Daoy (cell line): ENCODE results near the gene HIBCH. TPM values are rescaled to one million over a fixed set of nuclear protein-coding genes. Genes with fewer than 3 reads are reported as not detected.
"Not testable (repeated sequence)": the region's sequence is repeated elsewhere in the genome, so short reads cannot be mapped to it uniquely, and the experiment has no call there.

Source experiments
- DNase-seq: peaks from one replicate; pipeline ENCODE4 v3.0.0-alpha.2; 2015; ENCODE audit warnings: low read depth
- total RNA-seq: library from RNA; depleted of rRNA; stranded (reverse); fragments of >200 nt; shearing (Covaris generic); gene quantifications from 2 replicates; pipeline ENCODE4 v1.2.3, GENCODE V29; 2014; rRNA removed

The HIBCH gene, protein sequence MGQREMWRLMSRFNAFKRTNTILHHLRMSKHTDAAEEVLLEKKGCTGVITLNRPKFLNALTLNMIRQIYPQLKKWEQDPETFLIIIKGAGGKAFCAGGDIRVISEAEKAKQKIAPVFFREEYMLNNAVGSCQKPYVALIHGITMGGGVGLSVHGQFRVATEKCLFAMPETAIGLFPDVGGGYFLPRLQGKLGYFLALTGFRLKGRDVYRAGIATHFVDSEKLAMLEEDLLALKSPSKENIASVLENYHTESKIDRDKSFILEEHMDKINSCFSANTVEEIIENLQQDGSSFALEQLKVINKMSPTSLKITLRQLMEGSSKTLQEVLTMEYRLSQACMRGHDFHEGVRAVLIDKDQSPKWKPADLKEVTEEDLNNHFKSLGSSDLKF
- total RNA-seq: 13.3 and 18.5 TPM in 2 replicates

DNA sequence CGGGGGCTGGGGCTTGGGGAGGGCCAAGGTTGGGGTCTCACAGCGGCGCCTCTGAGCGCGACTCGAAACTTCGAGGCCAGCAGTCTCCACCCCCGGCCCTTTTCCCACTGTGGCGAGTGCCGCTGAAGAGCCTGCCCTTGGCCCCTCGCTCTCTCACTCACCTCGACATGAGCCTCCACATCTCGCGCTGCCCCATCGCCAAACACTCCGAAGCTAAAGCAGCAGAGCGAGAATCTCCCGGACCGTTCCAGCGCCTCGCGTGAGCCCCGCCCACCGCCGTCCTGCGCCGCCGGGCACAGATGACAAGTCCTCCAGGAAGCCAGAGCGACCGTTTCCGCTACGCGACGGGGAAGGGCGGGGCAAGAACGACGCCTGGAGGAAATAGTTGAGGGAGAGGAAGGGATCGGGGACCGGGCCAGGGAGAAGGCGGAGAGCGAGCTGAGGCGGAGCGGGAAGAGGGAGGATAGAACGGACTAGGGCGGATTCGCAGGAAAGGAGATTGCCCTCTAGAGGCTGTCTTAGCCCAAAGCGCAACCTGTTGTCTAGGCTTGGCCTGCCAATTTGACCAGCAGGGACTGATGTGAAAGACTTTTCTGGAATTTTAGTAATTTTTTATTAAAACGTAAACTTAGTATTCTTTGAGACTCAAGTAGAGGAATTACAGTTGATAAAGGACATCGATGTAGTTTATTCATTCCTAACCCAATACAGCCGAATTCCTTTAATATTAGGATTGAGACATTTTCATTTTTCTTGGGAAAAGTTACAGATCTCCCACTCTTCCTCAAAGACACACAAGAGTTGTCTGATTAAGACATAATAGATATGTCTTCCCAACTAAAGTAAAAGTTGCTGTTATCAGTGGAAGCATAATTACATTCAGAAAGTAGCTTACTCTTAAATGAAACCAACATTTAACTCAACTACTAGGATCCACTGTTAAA, at the start of gene HIBCH:
HIBCH (minus strand) TSS at position 272 of the 944 bp plus-strand sequence; CDS start at position 196, 76 bp downstream.
- peak; percentile 99 for DNase-seq

DNA sequence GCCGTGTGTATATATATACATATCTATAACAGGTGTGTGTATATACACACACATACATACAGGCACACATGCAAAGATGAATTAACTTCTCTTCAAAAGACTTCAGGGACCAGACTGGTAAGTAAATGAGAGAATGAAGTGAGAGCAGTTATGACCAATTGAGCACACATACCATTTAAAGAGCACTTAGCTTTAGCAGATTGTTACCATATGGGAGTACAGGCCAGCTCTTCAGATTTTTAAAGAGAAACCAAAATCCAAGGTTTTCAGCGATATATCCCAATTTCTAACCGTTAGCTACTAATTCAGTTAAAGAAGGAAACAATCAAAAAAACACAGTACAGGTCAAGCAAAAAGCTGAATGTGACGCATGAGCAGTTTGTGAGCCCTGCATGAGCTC, 47.5 kb upstream of the HIBCH start:
- no peak for DNase-seq

DNA sequence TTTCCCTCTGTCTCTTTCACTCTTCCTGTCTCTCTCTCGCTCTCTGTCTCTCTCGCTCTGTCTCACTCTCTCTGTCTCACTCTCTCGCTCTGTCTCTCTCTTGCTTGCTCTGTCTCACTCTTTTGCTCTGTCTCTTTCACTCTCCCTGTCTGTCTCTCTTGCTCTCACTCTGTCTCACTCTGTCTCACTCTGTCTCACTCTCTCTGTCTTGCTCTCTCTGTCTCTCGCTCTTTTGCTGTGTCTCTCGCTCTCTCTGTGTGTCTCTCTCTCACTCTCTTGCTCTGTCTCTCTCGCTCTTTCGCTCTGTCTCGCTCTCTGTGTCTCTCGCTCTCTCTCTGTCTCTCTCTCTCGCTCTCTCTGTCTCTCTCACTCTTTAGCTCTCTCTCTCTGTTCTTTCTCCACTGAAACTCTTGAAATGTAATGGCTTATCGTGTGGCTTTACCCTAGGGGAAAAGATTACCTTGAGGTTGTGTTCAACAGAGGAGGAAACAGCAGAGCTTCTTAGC, 46.7 kb upstream of the HIBCH start:
- DNase-seq: no peak

DNA sequence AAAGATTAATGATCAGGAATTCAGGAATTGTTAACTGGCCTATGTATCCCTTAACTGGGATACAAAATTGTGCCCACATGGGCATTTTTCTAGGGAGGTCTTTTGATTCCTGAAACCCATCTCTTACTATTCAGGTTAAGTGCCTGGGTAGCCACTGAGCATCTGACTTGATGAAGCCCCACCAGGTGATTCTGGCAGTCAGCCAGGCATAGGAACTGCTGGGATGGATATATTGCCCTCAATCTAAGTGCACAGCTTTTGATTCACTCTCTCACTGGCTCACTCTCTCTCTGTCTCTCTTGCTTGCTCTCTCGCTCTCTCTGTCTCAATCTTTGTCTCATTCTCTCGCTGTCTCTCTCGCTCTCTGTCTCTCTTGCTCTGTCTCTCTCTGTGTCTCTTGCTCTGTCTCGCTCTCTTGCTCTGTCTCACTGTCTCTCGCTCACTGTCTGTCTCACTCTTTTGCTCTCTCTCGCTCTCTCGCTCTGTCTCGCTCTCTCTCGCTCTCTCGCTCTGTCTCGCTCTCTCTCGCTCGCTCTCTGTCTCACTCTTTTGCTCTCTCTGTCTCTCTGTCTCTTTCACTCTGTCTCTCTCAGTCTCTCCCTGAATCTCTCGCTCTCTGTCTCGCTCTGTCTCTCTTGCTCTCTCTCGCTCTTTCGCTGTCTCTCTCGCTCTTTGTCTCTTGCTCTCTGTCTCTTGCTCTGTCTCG, 46.0 kb upstream of the HIBCH start:
- no peak for DNase-seq

DNA sequence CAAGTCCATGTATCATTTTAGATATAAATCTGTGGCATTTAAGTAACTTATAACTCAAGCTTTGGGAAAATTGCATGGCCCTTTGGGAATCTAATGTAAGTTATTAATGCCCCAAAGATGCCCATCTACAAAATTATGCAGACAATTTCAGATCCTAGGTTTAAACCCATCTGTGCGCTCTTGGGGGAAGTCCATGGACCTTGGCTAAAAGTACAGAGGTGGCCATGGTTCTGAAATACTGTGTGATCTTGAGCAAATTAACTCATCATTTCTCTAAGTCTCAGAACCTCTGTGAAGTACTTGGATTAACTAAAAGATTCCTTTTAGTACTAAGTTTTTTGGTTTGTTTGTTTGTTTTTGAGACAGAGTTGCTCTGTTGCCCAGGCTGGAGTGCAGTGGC, 43.3 kb upstream of the HIBCH start:
- DNase-seq: no peak

DNA sequence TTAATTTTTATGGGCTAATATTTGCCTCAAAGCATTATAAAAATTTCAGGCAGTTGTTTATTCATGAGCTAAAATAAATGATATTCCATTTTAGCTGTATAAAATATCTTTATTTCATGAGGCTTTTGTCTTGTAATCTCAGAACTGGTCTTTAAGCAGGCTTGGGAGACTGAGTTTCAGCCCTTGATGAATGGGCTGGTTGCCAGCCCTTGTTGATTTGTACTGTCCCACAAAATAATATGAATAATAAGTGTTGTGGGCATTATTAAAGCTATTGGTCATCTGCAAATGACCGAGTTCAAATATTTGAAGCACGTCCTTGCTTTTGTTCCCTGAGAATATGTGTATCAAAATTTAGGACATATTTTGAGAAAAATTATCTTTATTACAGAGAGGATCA, 41.9 kb upstream of the HIBCH start:
- no peak for DNase-seq

DNA sequence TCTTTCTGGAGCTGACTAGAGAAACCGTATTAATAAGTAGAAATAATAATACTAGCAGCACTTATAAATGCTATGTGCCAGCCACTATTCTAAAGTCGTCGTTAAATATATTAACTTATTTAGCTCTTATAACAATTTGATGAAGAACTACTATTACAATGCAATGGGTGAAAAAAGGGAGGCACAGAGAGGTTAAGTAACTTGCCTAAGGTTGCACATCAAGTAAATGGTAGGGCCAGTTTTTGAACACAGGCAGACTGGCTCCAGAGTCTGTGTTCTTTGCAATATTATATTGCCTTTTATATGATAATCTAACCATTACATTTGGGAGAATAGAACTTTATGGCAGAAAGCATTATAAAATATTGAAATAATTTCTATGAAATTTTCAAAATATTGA, 41.3 kb upstream of the HIBCH start:
- no peak for DNase-seq

DNA sequence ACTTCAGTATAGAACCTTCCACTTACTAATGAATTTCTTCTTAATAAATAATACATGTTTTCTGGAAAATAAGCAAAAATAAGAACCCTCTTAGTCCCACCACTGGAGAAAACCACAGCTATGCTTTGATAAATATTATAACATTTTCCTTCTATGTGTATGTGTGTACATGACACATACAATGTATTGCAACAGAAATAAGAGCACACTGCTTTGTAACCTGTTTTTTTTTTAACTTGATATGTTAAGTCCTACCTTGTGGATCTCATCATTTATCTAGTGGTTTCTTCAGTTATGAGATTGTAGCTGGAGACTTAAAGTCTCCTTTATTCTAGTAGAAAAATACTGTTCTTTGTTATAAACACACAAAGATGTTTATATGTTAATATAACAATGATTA, 40.9 kb upstream of the HIBCH start:
- DNase-seq: no peak

DNA sequence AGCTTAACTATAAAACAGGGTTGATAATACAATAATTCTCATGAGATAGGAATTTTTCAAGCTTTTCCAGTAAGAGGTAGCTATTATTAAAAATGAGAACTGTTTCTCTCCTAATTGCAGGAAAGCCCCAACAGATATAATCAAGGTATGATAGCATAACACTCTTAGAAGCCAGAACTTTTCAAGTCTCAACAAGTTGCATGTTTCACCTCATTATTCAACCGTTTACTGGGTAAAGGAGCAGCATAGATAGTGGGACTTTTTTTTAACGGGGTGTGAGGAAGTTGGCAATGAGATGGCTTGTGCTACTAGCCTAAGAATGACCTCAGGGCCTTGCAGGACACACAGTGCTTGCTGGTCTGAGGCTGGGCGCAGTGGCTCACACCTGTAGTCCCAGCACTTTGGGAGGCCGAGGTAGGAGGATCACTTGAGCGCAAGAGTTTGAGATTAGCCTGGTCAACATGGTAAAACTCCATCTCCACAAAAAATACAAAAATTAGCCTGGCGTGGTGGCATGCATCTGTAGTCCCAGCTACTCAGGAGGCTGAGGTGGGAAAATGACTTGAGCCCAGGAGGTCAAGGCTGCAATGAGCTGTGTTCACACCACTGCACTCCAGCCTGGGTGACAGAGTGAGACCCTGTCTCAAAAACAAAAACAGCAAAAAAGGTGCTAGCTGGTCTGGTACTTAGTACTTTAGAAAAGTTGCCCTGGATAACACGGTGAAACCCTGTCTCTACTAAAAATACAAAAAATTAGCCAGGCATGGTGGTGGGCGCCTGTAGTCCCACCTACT, 39.2 kb upstream of the HIBCH start:
- not testable (repeated sequence) for DNase-seq

DNA sequence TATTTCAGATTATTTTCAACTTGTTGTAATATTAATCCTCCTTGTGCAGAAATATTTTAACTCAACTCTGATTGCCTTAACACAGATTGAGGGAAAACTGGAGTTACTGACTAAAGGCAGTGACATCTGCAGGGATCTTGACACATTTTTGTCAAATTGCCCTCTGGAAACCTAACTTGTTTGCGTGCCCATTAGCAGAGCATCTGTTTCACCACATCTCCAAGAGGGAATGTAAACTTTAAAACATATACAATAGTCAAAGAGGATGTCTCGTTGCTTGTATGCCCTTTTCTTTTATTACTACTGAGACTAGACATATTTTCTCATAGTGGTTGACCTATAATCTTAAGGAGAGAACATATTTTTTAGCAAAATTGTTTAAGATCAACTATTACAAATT, 38.0 kb upstream of the HIBCH start:
- no peak for DNase-seq

DNA sequence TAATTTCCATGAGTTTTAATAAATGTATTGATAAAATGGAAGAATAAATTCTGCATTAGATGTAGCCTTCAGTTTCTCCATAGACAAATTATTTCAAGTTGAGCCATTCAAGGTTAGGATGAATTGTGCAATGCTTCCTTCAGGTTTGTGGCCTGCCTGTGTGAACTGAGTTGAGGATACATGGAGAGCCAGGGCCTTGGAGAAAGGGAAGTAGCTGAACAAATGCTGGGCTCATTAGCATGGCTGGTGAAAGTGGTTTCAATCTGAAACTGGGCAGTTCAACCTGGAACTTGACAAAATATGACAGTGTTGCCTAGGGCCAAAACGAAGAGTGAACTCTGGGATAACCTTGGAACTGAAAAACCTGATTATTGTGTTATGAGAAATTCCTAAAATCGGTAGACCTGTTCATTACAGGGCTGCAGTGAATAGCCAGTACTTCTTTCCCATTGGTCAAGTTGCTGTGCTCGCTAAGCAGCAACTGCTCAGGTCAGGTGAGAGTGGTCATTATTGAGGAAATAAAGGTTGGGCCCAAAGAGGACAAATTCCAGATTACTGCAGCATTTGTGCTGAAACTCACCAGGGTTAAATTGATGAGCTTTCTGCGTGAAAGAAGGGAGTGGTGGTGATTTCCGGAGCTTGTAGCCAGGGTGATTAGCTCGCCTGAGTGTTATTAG, 36.5 kb upstream of the HIBCH start:
- no peak for DNase-seq

DNA sequence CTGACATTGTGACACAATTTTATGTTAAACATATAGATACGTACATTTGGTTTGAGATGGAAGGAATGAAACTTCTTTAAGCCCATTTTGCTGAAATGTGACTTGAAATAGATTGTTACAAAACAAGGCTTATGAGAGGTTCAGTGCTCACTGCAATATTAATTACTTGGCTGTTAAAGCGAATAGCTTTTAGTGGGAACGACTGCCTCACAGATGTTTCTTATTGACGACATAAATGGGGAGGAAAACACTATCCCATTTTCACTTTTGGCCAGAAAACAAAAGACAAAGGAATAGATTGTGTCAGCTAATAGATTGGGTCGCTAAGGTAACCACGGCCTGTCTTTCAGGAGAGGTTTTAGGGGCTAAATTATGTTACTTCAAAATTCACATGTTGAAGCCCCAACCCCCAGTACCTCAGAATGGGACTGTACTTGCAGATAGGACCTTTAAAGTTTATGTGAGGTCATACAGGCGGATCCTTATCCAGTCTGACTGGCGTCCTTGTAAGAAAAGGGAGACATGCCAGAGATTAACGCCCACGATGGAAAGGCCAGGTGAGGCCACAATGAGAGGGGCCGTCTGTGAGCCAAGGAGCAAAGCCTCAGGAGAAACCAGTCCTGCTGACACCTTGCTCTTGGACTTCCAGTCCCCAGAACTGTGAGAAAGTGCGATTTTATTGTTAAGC, 34.5 kb upstream of the HIBCH start:
- no peak for DNase-seq

DNA sequence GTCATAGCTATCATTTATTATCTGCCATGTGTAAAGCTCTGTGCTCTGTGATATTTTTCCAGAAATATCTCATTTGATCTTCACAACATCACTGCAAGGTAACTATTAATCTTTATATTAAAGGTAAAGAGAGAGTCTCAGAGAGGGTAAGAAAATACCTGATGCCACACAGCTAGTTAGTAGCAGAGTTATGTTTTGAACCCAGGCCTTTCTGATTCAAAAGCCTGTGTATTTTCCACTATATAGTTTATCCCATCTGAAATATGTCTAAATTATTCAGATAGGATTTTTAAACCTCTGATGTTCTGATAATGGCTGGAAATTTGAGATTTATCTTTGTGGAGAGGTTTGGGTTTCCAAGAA, 33.9 kb upstream of the HIBCH start:
- DNase-seq: no peak

DNA sequence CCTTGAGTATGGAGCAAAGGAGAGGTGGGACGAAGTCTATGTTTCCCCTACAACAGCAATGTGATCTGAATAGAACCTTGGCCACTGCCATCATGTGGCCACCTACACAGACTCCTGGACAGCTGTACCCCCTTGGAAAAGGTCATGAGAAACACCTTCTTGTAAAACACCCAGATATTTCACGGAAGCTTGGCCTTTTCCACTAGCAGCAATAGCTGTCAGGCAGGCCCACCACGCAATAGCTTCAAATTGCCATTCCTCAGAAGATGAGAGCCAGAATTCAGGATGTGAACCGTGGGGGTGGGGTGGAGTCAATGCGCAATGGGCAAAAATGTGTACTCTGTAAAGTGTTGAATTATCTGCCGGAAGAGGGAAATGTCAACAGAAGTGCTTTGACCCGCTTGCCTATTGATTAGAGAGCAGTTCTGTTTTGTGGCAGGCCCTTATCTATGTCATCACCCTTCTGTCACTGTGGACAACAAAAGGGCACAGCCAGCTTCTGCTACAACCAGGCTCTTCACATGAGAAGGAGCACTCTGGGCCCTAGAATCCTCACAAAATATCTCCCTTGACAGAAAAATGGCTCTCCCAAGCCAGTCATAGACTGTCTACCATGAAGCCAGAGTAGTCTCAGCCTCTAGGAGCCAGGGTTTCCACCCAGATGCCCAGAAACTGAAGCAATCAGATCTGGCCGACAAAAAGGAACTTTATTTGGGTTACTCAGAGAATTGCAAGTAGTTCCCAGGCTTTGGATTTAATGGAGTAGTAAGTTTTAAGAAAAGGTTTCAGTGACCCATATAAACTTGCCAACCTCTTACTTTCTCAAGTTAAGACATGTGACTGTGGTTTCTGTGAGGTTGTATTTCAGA, 33.3 kb upstream of the HIBCH start:
- DNase-seq: no peak

DNA sequence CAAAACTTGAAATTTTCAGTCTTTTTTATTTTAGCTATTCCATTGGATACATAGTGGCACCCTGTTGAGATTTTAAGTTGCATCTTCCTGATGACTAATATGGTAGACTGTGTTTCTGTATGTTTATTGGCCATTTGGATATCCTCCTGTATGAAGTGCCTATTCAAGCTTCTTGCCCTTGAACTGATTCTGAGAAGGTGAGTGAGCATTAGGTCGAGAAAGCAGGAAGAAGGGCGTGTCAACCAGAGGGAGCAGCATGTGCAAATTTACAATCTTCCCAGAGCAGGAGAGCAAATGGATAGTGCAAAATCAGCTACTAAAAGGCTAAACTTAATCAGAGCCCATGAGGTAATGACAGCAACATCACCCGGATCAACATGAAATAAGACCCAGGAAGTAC, 32.3 kb upstream of the HIBCH start:
- no peak for DNase-seq

DNA sequence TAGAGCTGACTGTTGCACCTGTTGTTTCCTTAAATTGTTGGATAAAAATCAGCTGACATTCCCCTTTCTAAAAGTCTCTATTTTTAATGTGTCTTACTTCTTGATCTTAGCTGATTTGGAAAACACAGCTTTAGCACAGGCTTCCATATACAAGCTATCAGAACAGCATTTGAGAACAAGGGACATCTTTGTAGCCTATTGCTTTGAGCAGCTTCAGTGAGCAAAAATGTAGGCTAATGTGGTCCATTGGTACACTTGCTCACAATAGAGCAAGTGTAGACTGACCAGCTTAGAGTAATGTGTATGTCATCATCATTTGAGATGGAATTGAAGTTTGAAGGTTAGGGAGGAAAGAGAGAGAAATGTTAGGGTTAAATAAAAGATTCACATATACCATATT, 30.7 kb upstream of the HIBCH start:
- DNase-seq: no peak

DNA sequence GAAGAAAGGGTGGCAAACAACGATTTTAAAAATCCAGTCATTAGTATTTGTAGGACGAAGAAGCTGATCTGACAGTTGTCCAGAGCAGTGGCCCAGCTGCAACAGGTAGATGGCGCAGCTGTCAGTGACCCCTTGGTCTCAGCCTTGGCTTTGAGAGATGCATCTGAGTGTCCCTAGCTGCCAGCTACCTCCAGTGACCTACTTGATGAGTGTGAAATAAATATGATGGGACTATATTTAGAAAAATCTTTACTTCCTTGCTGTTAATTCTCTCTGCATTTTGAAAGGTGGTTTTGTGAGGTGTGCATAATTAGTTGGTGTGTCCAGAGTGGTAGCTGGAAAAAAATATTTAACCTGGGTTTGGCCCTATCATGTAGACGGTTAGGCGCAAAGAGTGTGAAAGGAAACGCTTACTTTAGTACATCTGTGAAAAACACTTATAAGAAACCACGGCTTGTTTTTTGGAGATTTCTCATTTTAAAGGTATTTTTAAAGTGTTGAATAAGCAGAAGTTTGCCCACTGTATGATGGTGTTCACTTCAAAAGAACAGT, 24.7 kb upstream of the HIBCH start:
- DNase-seq: peak; percentile 49

DNA sequence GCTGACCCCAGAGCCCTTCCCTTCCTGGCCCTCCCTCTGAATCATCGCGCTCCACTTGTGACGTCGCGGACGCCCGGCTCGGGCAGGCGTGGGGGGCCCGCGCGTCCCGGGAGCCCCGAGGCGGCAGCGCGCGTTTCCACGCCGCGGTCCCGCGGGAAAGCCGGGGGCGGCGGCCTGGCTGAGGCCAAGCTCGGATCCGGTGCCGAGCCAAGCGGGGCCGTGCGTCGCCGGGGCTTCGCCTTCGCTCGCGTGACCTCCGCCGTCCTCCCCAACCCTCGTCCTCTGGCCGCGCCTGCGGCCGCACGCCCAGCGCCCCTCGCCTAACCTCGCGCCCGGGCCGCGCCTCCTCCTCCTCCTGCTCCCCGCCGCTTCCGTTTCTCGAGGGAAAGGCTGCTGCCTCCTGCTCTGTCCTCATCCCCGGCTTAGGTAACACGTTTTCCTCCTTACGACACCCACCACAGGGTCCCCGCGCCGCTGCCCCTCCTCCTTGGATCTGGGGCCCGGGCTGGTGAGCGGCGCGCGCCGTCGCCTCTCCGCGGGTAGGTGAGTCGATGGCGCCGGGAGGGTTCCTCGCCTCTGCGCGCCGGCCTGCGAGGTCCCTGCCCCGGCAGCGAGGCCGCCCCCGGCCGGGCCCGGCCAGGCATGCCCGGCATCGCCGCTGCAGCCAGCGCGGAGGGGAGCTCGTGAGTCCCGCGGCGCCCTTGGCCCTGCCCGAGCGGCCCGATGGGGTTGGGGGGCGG, 24.1 kb upstream of the HIBCH start, which contains the start of gene INPP1:
INPP1 (plus strand) TSS at position 54 of the 740 bp plus-strand sequence. CDS start 16,514 bp downstream, outside the sequence.
- DNase-seq: peak; percentile 64
